K562 (cell line): Measurements from ENCODE around the gene GNAZ. TPM values are rescaled to one million over a fixed set of nuclear protein-coding genes. Genes with fewer than 3 reads are reported as not detected.

Experiments
- ATAC-seq: fragments of 200-7000 bp; cut with Tn5 transposase; 3 replicates; pipeline ENCODE4 v1.9.1; 2020; ENCODE audit warnings: moderate library complexity
- BruUV-seq: library from RNA; stranded (reverse); fragments of 400-500 nt; replicated peaks from 2 replicates; lab custom pipeline; 2021; lab: Mats Ljungman, UMichigan
- CTCF ChIA-PET: fragments of 300-600 bp; formaldehyde crosslinking; extraction: SDS; loops from one replicate; lab custom pipeline; 2021; ENCODE audit warnings: low intra/inter-chr PET ratio; lab: Yijun Ruan, JAX
- POLR2A ChIA-PET: fragments of 300-600, 350-650 bp; sonication (Branson Sonifier 250); formaldehyde crosslinking; extraction: SDS; loops from one replicate; lab custom pipeline; 2021; ENCODE audit warnings: antibody characterized with exemption, inconsistent platforms; lab: Yijun Ruan, JAX
- DNase-seq, 4 experiments: peaks; one replicate each; pipeline versions ENCODE4 v3.0.0 to v3.0.0-alpha.2; 2011 to 2018; ENCODE audit warnings: low spot score in 3 of 4, mixed read lengths in 3 of 4; ENCODE audit errors: extremely low read depth in 1 of 4
- FAIRE-seq: peaks from 2 replicates; lab custom pipeline; 2011; peaks lifted over from hg19 to GRCh38; lab: Jason Lieb, UNC
- H2AFZ ChIP-seq: 2 replicates; pipeline ENCODE4 v1.6.0; 2011; ENCODE audit warnings: low read depth, low read length, control low read depth, inconsistent platforms
- H3K27ac ChIP-seq: fragments of 200-600 bp; 3 replicates; pipeline ENCODE4 v1.8.0; 2011; ENCODE audit warnings: low read depth, mild to moderate bottlenecking, control low read depth, inconsistent platforms, low read length, moderate library complexity, mixed read lengths; ENCODE audit errors: extremely low read depth
- H3K27me3 ChIP-seq, 2 experiments: fragments of 300-600 bp in 1 of 2; 2 replicates in 1 of 2; 3 replicates in 1 of 2; pipeline versions ENCODE4 v1.6.0 to v1.8.0; 2011; ENCODE audit warnings: inconsistent platforms in 2 of 2, low read length in 2 of 2, mild to moderate bottlenecking in 1 of 2, mixed read lengths in 1 of 2, moderate library complexity in 1 of 2; ENCODE audit not compliant: control insufficient read depth in 2 of 2, insufficient read depth in 2 of 2
- H3K36me3 ChIP-seq: fragments of 300-600 bp; 3 replicates; pipeline ENCODE4 v1.8.0; 2011; ENCODE audit warnings: mild to moderate bottlenecking, low read length, inconsistent platforms; ENCODE audit not compliant: control insufficient read depth, insufficient read depth
- H3K4me1 ChIP-seq, 2 experiments: fragments of 200-600 bp in 1 of 2; replicated peaks in 1 of 2; 2 replicates in 1 of 2; 3 replicates in 1 of 2; pipeline versions ENCODE4 v1.5.1 to v1.8.0; 2011; ENCODE audit warnings: inconsistent platforms in 2 of 2, low read length in 2 of 2, mild to moderate bottlenecking in 1 of 2, mixed read lengths in 1 of 2, moderate library complexity in 1 of 2; ENCODE audit not compliant: control insufficient read depth in 2 of 2, insufficient read depth in 2 of 2
- H3K4me2 ChIP-seq: 2 replicates; pipeline ENCODE4 v1.6.1; 2011; ENCODE audit warnings: low read length, control low read depth, inconsistent platforms, mixed read lengths; ENCODE audit not compliant: insufficient read depth
- H3K4me3 ChIP-seq: fragments of 200-600 bp; sonication (generic), shearing (Covaris generic); 2 replicates; pipeline ENCODE4 v1.5.1; 2016; ENCODE audit warnings: control low read depth, inconsistent platforms
- H3K79me2 ChIP-seq: fragments of 200-600 bp; 3 replicates; pipeline ENCODE4 v1.8.0; 2011; ENCODE audit warnings: low read length, inconsistent platforms; ENCODE audit not compliant: control insufficient read depth, insufficient read depth
- H3K9ac ChIP-seq, 2 experiments: 2 replicates each; pipeline versions ENCODE4 v1.6.0 to v1.6.1; 2011; ENCODE audit warnings: low read depth in 2 of 2, low read length in 2 of 2, control low read depth in 1 of 2, inconsistent platforms in 1 of 2, mild to moderate bottlenecking in 1 of 2, mixed read lengths in 1 of 2; ENCODE audit not compliant: insufficient read depth in 1 of 2
- H3K9me1 ChIP-seq: one replicate; pipeline ENCODE4 v1.6.0; 2011; ENCODE audit warnings: inconsistent platforms, mild to moderate bottlenecking, low read length, moderate library complexity; ENCODE audit not compliant: control insufficient read depth, insufficient read depth
- H3K9me3 ChIP-seq: replicated peaks from 2 replicates; pipeline ENCODE4 v1.5.1; 2011; ENCODE audit warnings: low read depth, low read length, inconsistent platforms; ENCODE audit not compliant: control insufficient read depth, insufficient read depth
- H4K20me1 ChIP-seq: replicated peaks from 2 replicates; pipeline ENCODE4 v1.6.1; 2011; ENCODE audit warnings: low read length, inconsistent platforms, mixed read lengths; ENCODE audit not compliant: control insufficient read depth, insufficient read depth
- BHLHE40 ChIP-seq: IDR thresholded peaks from 2 replicates; pipeline ENCODE4 v1.6.1; 2011; ENCODE audit warnings: low read length, improper control_type of control experiment
- CBX3 ChIP-seq, 2 experiments: IDR thresholded peaks; 1 replicate in 1 of 2; 2 replicates in 1 of 2; pipeline ENCODE4 v1.6.1; 2012; ENCODE audit warnings: inconsistent platforms in 2 of 2, low read length in 2 of 2, borderline replicate concordance in 1 of 2, control low read depth in 1 of 2
- CBX5 ChIP-seq: IDR thresholded peaks from 2 replicates; pipeline ENCODE4 v1.6.1; 2014; ENCODE audit warnings: low read depth, borderline replicate concordance
- CCAR2 ChIP-seq: fragments of 200-400 bp; formaldehyde crosslinking; IDR thresholded peaks from 2 replicates; pipeline ENCODE4 v1.6.1; 2017; ENCODE audit warnings: mild to moderate bottlenecking, low read depth, low read length
- CEBPB ChIP-seq: fragments of 450-650 bp; IDR thresholded peaks from 2 replicates; pipeline ENCODE4 v1.6.1; 2016; ENCODE audit warnings: missing genetic modification characterization, missing compliant biosample characterization
- CHD2 ChIP-seq: IDR thresholded peaks from 2 replicates; pipeline ENCODE4 v1.6.1; 2011; ENCODE audit warnings: low read depth, low read length
- ERF ChIP-seq: fragments of 450-650 bp; formaldehyde crosslinking; IDR thresholded peaks from 2 replicates; pipeline ENCODE4 v1.4.0; 2020; ENCODE audit warnings: mild to moderate bottlenecking, mixed read lengths
- HBP1 ChIP-seq: fragments of 450-650 bp; formaldehyde crosslinking; IDR thresholded peaks from 2 replicates; pipeline ENCODE4 v1.4.0; 2022; ENCODE audit warnings: missing genetic modification characterization
- HLTF ChIP-seq: fragments of 450-650 bp; IDR thresholded peaks from 2 replicates; pipeline ENCODE4 v1.6.1; 2016
- HNRNPL ChIP-seq: fragments of 200-400 bp; formaldehyde crosslinking; IDR thresholded peaks from 2 replicates; pipeline ENCODE4 v1.6.1; 2017; ENCODE audit warnings: low read depth, mild to moderate bottlenecking, low read length
- HSF4 ChIP-seq: fragments of 250-450 bp; sonication (Bioruptor Pico); IDR thresholded peaks from 2 replicates; pipeline ENCODE4 v2.1.2; 2022; ENCODE audit warnings: mild to moderate bottlenecking, moderate library complexity, borderline replicate concordance
- MCM7 ChIP-seq, 2 experiments: fragments of 450-650 bp; IDR thresholded peaks; 2 replicates each; pipeline ENCODE4 v1.6.1; 2016 to 2018
- MECOM ChIP-seq: fragments of 250-450 bp; sonication (Bioruptor Pico); IDR thresholded peaks from 2 replicates; pipeline ENCODE4 v1.8.0; 2022; ENCODE audit warnings: inconsistent platforms
- MEF2D ChIP-seq: conservative IDR thresholded peaks from 2 replicates; pipeline ENCODE4 v1.6.1; 2016; ENCODE audit warnings: low read depth, missing genetic modification characterization, missing compliant biosample characterization
- NR2C1 ChIP-seq, 2 experiments: fragments of 450-650 bp; IDR thresholded peaks; 2 replicates each; pipeline ENCODE4 v1.6.1; 2017; ENCODE audit warnings: mild to moderate bottlenecking in 2 of 2, antibody characterized with exemption in 1 of 2, inconsistent platforms in 1 of 2, missing compliant biosample characterization in 1 of 2, missing genetic modification characterization in 1 of 2
- PML ChIP-seq: IDR thresholded peaks from 2 replicates; pipeline ENCODE4 v1.6.1; 2012; ENCODE audit warnings: low read length, inconsistent platforms
- PRMT5 ChIP-seq: sonication (generic); formaldehyde crosslinking; IDR thresholded peaks from 2 replicates; pipeline ENCODE4 v1.5.0; 2020; ENCODE audit warnings: missing genetic modification reagents
- RFX5 ChIP-seq: IDR thresholded peaks from 2 replicates; pipeline ENCODE4 v1.6.1; 2011; ENCODE audit warnings: low read depth, mild to moderate bottlenecking, improper control_type of control experiment, low read length
- RUNX1 ChIP-seq: sonication (generic); IDR thresholded peaks from 2 replicates; pipeline ENCODE4 v1.6.1; 2016; ENCODE audit warnings: antibody characterized with exemption, low read depth
- SMARCA5 ChIP-seq: fragments of 450-650 bp; IDR thresholded peaks from 2 replicates; pipeline ENCODE4 v1.6.1; 2016
- SMC3 ChIP-seq: conservative IDR thresholded peaks from 2 replicates; pipeline ENCODE4 v1.6.1; 2011; ENCODE audit warnings: low read depth, low read length, improper control_type of control experiment; ENCODE audit not compliant: insufficient read depth
- SRSF7 ChIP-seq: fragments of 200-400 bp; formaldehyde crosslinking; optimal IDR thresholded peaks from 2 replicates; pipeline ENCODE3; 2017; ENCODE audit warnings: mild to moderate bottlenecking, low read depth, low read length
- ZNF175 ChIP-seq: fragments of 200-800 bp; sonication (Bioruptor generic); IDR thresholded peaks from 2 replicates; pipeline ENCODE4 v1.6.1; 2016; ENCODE audit warnings: low read depth, mild to moderate bottlenecking, missing genetic modification characterization, missing compliant biosample characterization
- ZNF239 ChIP-seq: fragments of 250-450 bp; sonication (Bioruptor Pico); IDR thresholded peaks from 2 replicates; pipeline ENCODE4 v1.4.0; 2020; ENCODE audit warnings: mild to moderate bottlenecking
- ZNF41 ChIP-seq: fragments of 250-450 bp; sonication (Bioruptor Pico); conservative IDR thresholded peaks from 2 replicates; pipeline ENCODE4 v1.4.0; 2020; ENCODE audit warnings: mild to moderate bottlenecking
- WGBS: fragments of 100-300 bp; shearing (Covaris generic); methylation state at CpG from one replicate; pipeline ENCODE4 v1.1.6; 2016; ENCODE audit warnings: low coverage, mixed read lengths; ENCODE audit not compliant: insufficient coverage; ENCODE audit errors: missing lambda C conversion rate; 5-methylcytosine and 5-hydroxymethylcytosine counted together
- in situ Hi-C: fragments of 300-500 bp; cut with MboI; formaldehyde crosslinking; loops from 4 replicates; pipeline ENCODE4 v1.15.0; 2018; ENCODE audit warnings: inconsistent platforms, mixed read lengths
- intact Hi-C: fragments of 100-400 bp; cut with micrococcal nuclease; formaldehyde crosslinking; loops from 2 replicates; pipeline ENCODE4 v1.14.2; 2022
- polyA plus RNA-seq, 8 experiments: library from polyadenylated mRNA; depleted of rRNA in 4 of 8; stranded (reverse) in 5 of 8; unstranded in 3 of 8; fragments of >200 nt; fragmentation: Nextera tagmentation in 2 of 8; fragmentation: Illumina TruSeq in 1 of 8; extraction: Ambion mirVana in 2 of 8; extraction: Trizol in 1 of 8; gene quantifications; 2 replicates each; pipeline versions ENCODE4 v1.2.1 to v1.2.3, GENCODE V29; 2011 to 2014; ENCODE audit warnings: inconsistent platforms in 1 of 8, missing spikeins in 1 of 8
- total RNA-seq, 7 experiments: library from RNA; depleted of rRNA in 6 of 7; stranded (reverse); fragments of >200 nt in 6 of 7; fragmentation: Illumina TruSeq in 2 of 7; extraction: Trizol in 2 of 7; gene quantifications; 2 replicates each; pipeline versions ENCODE4 v1.2.1 to v1.2.3, GENCODE V29; 2011 to 2021; ENCODE audit warnings: low replicate concordance in 1 of 7

The GNAZ gene
- total and polyA plus RNA-seq, 9 of the 15 experiments (the other 6 are each of a cell fraction or from before 2014, with no cell fraction given): 0.04 to 0.22 (median 0.13) TPM; not detected in 3

GRCh38 chr22:23059284-23059948 is 10.9 kb upstream of the GNAZ start:
- intact Hi-C loops (no loop called here), in situ Hi-C loops (no loop called here)
- 3% methylated on average over 24 of the region's 24 CpGs for WGBS
- Histone ChIP-seq H3K27ac (no peak overlapping the region), H3K9me1 (no peaks in the 10 kb centered on the region), H3K4me2 (no peak overlapping the region), H3K4me1 (peaks cover 0 to 3% of the 10 kb centered on the region in 2 experiments; a peak in 1 of 5 replicates), H3K9me3 (no peaks in the 10 kb centered on the region), H2AFZ (no peak overlapping the region), H3K27me3 (peaks cover 28 to 70% of the 10 kb centered on the region in 2 experiments; a peak in 4 of 5 replicates), H4K20me1 (peaks cover 46% of the 10 kb centered on the region), H3K9ac (peak overlapping the region in 1 of 2 experiments; percentile 6; a peak in 1 of 4 replicates), H3K79me2 (no peaks in the 10 kb centered on the region), H3K36me3 (no peaks in the 10 kb centered on the region), H3K4me3 (no peak overlapping the region)
- ATAC-seq (no peak), DNase-seq (no peak), FAIRE-seq (no peak)
- ChIA-PET POLR2A (interaction anchor here (0.6 to 3.6 kb wide), 5 partner anchors 10 to 119 kb away, joined by 3 to 17 read pairs (median 3); no protein-coding TSS in a partner anchor), CTCF (no interaction called here)
- TF ChIP-seq RUNX1 (peak; percentile 45; the same call in 1 of the 2 replicates), MCM7 (IDR thresholded peaks at IDR 0.05) (0 out of 4 replicates have a peak, but pooled peaks of 1 of the 2 experiments have one; percentile 58), SMC3 (0 out of 2 replicates have a peak, but pooled peaks have one; percentile 2), PML (no peak), SMARCA5 (no peak), NR2C1 (IDR thresholded peaks at IDR 0.05) (no peak), NR2C1 (tag; IDR thresholded peaks at IDR 0.05) (no peak), HBP1 (CRISPR knock-in tag) (no peak), SRSF7 (no peak), ZNF239 (CRISPR knock-in tag) (no peak), MEF2D (no peak), RFX5 (0 out of 2 replicates have a peak, but pooled peaks have one; percentile 19), PRMT5 (peak; percentile 7; the same call in 1 of the 2 replicates), CBX3 (IDR thresholded peaks at IDR 0.05; ENCODE audit: borderline replicate concordance in 1 of 2, low read length in 2 of 2) (no peak), CCAR2 (no peak), BHLHE40 (peak; percentile 52; the same call in 1 of the 2 replicates), HNRNPL (no peak), CEBPB (tag) (no peak), ZNF41 (CRISPR knock-in tag) (no peak), ERF (CRISPR knock-in tag) (no peak), MECOM (CRISPR knock-in tag) (no peak), HSF4 (no peak), HLTF (no peak), CBX5 (0 out of 2 replicates have a peak, but pooled peaks have one; percentile 25), CHD2 (no peak), ZNF175 (CRISPR knock-in tag) (no peak)
- no TSS peak for BruUV-seq
